ENCODE measurements around the gene FN1. TPM values are rescaled to one million over a fixed set of nuclear protein-coding genes. Genes with fewer than 3 reads are reported as not detected.

The FN1 gene
- total RNA-seq, 4 donors from 2014 or later: 24.8 to 341 (median 58.6) TPM

DNA sequence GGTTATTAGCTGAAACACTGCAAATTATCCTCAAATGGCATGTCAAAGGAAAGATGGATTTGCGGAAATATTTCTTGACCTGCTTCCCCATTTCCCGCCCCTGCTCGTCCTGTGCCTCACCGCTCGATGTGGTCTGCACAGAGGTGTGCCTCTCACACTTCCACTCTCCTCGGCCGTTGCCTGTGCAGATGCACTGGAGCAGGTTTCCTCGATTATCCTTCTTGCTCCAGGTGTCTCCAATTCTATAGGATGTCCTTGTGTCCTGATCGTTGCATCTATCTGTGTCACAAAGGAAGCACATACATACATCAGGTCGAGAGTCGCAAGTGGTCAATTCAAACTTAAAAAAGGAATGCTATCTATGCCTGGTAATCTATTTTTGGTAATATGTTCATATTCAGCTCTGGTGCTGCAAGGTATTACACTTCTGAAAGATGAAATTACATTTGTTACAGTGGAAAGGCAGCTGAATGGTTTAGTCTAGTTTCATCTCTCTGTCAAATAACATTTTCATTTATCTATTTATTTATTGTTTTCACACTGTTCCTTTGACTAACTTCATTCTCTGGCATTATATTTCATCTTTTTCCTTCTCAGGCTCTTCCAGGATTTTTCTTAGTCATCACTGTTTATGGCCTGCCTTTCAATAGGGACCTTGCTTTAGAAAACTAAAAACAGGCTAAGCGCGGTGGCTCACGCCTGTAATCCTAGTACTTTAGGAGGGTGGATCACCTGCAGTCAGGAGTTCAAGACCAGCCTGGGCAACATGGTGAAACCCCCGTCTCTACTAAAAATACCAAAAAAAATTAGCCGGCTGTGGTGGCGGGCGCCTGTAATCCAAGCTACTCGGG lies 7.6 kb downstream of the FN1 start:
- H3K4me3 ChIP-seq: no peak overlapping the region
- TF ChIP-seq POLR2A (IDR thresholded peaks at IDR 0.05): no peak
- TF ChIP-seq, protein P1, sequence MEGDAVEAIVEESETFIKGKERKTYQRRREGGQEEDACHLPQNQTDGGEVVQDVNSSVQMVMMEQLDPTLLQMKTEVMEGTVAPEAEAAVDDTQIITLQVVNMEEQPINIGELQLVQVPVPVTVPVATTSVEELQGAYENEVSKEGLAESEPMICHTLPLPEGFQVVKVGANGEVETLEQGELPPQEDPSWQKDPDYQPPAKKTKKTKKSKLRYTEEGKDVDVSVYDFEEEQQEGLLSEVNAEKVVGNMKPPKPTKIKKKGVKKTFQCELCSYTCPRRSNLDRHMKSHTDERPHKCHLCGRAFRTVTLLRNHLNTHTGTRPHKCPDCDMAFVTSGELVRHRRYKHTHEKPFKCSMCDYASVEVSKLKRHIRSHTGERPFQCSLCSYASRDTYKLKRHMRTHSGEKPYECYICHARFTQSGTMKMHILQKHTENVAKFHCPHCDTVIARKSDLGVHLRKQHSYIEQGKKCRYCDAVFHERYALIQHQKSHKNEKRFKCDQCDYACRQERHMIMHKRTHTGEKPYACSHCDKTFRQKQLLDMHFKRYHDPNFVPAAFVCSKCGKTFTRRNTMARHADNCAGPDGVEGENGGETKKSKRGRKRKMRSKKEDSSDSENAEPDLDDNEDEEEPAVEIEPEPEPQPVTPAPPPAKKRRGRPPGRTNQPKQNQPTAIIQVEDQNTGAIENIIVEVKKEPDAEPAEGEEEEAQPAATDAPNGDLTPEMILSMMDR (IDR thresholded peaks at IDR 0.05 in 4 of 5, conservative IDR thresholded peaks at IDR 0.05 in 1 of 5): no peak
- no peaks in the 10 kb centered on the region for H3K36me3 ChIP-seq
- H3K27me3 ChIP-seq: no peaks in the 10 kb centered on the region
- no peaks in the 10 kb centered on the region for H3K4me1 ChIP-seq
- in situ Hi-C loops (cut with MboI; ENCODE audit: low sequenced_read_pairs in 4 of 4) (no loop called here), intact Hi-C loops (cut with DNase I; ENCODE audit: low total_unique reads) (no loop called here)
- H3K27ac ChIP-seq: no peak overlapping the region
- H3K9me3 ChIP-seq: no peaks in the 10 kb centered on the region
- ATAC-seq: no peak
- no peak for DNase-seq

DNA sequence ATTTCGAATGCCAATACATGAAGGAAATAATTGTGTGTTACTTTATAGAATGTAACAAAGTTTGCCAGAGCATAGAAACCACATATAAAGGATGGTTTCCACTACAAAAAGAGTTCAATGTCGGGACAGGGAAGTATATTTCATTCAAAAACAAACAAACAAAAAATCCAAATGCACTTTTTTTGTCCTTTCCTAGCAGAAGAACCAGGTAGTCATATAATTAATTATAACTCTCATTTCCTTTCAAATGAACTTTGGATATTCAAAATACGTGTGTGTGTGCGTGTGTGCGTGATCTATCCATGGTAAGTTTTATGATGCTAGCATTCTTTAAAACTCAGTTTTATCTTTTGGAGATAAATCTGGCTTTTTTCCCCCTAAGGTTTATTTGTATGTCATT lies 8.3 kb downstream of the FN1 start:
- H3K4me1 ChIP-seq: no peaks in the 10 kb centered on the region
- no peak for TF ChIP-seq POLR2A (IDR thresholded peaks at IDR 0.05)
- TF ChIP-seq, protein P1 (IDR thresholded peaks at IDR 0.05 in 4 of 5, conservative IDR thresholded peaks at IDR 0.05 in 1 of 5): no peak
- intact Hi-C loops (cut with DNase I; ENCODE audit: low total_unique reads): no loop called here
- no peaks in the 10 kb centered on the region for H3K9me3 ChIP-seq
- no peaks in the 10 kb centered on the region for H3K27me3 ChIP-seq
- in situ Hi-C loops (cut with MboI; ENCODE audit: low sequenced_read_pairs in 4 of 4): no loop called here
- no peak for ATAC-seq
- H3K27ac ChIP-seq: no peak overlapping the region
- DNase-seq: no peak
- H3K36me3 ChIP-seq: no peaks in the 10 kb centered on the region
- H3K4me3 ChIP-seq: no peak overlapping the region

DNA sequence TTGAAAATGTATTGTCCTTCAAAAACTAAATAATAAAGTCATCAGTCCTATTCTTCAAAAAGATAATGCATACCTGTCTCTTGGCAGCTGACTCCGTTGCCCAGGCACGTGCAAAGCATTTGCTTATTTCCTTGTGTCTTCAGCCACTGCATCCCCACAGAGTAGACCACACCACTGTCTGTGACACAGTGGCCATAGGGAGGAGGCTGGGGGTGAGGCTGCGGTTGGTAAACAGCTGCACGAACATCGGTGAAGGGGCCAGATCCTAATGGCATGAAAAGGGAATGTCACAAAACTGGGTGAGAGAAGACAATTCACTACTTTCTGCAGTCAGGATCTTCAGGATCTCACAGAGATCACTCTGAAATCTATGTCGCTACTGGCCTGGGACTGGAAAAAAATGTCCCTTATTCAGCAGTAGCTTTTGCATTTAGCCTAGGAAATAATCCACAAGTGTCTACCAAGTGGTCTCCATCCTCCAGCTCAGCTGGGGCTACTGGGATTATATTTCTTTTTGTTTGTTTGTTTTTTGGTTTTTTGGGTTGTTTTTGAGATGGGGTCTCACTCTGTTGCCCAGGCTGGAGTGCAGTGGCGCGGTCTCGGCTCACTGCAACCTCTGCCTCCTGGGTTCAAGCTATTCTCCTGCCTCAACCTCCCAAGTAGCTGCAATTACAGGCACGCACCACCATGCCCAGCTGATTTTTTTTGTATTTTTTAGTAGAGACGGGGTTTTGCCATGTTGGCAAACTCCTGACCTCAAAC lies 10.7 kb downstream of the FN1 start:
- no peak overlapping the region for H3K27ac ChIP-seq
- intact Hi-C loops (cut with DNase I; ENCODE audit: low total_unique reads): no loop called here
- no peak for ATAC-seq
- no peak for TF ChIP-seq POLR2A (IDR thresholded peaks at IDR 0.05)
- TF ChIP-seq, protein P1 (IDR thresholded peaks at IDR 0.05 in 4 of 5, conservative IDR thresholded peaks at IDR 0.05 in 1 of 5): no peak
- no peaks in the 10 kb centered on the region for H3K27me3 ChIP-seq
- no peaks in the 10 kb centered on the region for H3K9me3 ChIP-seq
- in situ Hi-C loops (cut with MboI; ENCODE audit: low sequenced_read_pairs in 4 of 4): no loop called here
- H3K36me3 ChIP-seq: no peaks in the 10 kb centered on the region
- DNase-seq: no peak
- H3K4me3 ChIP-seq: no peak overlapping the region
- no peaks in the 10 kb centered on the region for H3K4me1 ChIP-seq

DNA sequence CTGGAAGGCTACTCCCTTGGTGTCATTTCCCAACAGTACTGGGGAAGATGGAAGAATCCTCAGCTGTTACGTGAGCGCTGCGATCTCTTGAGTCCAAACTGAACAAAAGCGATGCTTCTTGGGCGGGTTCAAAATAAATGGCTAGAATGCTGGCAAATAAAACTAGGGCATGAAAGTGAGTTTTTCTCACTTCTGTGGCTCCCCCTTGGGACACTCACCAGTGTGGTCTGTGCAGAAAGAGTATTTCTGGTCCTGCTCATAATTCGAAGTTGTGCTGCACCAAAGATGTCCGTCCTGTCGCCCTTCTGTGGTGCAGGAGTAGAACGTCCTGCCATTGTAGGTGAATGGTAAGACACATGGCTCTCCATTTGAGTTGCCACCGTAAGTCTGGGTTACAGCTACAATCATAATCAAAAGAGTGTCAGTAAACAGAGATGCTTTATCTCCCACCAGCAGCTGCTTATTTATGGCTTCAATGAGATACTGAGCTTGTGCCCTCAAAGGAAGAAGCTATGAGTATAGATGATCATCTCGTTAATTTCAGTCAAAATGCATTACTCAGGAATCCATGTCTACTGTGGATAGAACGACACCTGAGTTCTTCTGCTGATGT lies 11.8 kb downstream of the FN1 start:
- Histone ChIP-seq H3K9me3 (no peaks in the 10 kb centered on the region), H3K4me3 (no peak overlapping the region), H3K36me3 (no peaks in the 10 kb centered on the region), H3K27me3 (no peaks in the 10 kb centered on the region), H3K4me1 (no peaks in the 10 kb centered on the region), H3K27ac (no peak overlapping the region)
- intact Hi-C loops (cut with DNase I; ENCODE audit: low total_unique reads) (no loop called here), in situ Hi-C loops (cut with MboI; ENCODE audit: low sequenced_read_pairs in 4 of 4) (no loop called here)
- ATAC-seq: no peak
- no peak for DNase-seq
- TF ChIP-seq, protein P1 (IDR thresholded peaks at IDR 0.05 in 4 of 5, conservative IDR thresholded peaks at IDR 0.05 in 1 of 5): no peak
- no peak for TF ChIP-seq POLR2A (IDR thresholded peaks at IDR 0.05)

All from gastrocnemius medialis (tissue), 4 donors.